Fibroblast of skin of back (primary cell): ENCODE results near the gene MYEF2.

Experiments used
- DNase-seq: peaks from one replicate; pipeline ENCODE4 v3.0.0-alpha.2; 2013

Gene MYEF2

GRCh38 chr15:48086133-48086532 is 92.0 kb downstream of the MYEF2 start:
- DNase-seq = no peak

DNA sequence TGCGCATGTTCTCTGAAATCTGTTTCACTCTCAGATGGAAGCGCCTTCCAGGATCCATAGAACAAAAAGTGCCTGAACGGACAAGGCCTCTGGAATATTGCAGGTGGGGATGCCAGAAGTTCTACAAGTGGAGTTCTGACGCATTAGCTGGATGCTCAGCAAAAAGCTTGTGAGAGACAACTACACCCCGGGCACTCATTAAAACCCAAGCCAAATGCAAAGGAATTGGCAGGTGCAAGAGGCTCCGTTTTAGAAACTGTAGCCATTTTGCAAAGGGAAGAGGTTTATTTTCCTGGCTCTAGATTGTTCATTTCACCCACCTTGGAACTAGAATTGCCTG is 92.5 kb downstream of the MYEF2 start:
- DNase-seq = no peak

- DNase-seq = no peak
These were observed 93.1 kb downstream of the MYEF2 start for GRCh38 chr15:48084759-48085590.
